ENCODE measurements around the gene PLA2R1.

Gene PLA2R1

GRCh38 chr2:160057356-160057755 is 5.1 kb downstream of the PLA2R1 start:
- ChIA-PET POLR2A (no interaction called here), CTCF (interaction anchor here (0.6 to 1.2 kb wide), 2 partner anchors 33 to 1006 kb away, joined by 3 to 4 read pairs; no protein-coding TSS in a partner anchor)
- Histone ChIP-seq H3K36me3 (ENCODE audit: control insufficient read depth in 2 of 2, insufficient read depth in 1 of 2, low read length in 2 of 2) (no peaks in the 10 kb centered on the region), H3K4me1 (ENCODE audit: control insufficient read depth, insufficient read depth, low read length) (peaks cover 4% of the 10 kb centered on the region; the same call in 1 of the 2 replicates), H3K9me3 (ENCODE audit: control insufficient read depth, insufficient read depth, low read depth, low read length) (no peaks in the 10 kb centered on the region), H3K27ac (ENCODE audit: extremely low read depth, low read depth, low read length) (no peak overlapping the region), H3K4me3 (ENCODE audit: low read depth, low read length) (no peak overlapping the region)
- TF ChIP-seq MEIS1 (CRISPR knock-in tag; IDR thresholded peaks at IDR 0.05; ENCODE audit: borderline replicate concordance) = no peak
- no peak for TF ChIP-seq SP7 (tag by site-specific recombination; IDR thresholded peaks at IDR 0.05)
- TF ChIP-seq, protein P1, sequence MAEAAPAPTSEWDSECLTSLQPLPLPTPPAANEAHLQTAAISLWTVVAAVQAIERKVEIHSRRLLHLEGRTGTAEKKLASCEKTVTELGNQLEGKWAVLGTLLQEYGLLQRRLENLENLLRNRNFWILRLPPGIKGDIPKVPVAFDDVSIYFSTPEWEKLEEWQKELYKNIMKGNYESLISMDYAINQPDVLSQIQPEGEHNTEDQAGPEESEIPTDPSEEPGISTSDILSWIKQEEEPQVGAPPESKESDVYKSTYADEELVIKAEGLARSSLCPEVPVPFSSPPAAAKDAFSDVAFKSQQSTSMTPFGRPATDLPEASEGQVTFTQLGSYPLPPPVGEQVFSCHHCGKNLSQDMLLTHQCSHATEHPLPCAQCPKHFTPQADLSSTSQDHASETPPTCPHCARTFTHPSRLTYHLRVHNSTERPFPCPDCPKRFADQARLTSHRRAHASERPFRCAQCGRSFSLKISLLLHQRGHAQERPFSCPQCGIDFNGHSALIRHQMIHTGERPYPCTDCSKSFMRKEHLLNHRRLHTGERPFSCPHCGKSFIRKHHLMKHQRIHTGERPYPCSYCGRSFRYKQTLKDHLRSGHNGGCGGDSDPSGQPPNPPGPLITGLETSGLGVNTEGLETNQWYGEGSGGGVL (tag by site-specific recombination; IDR thresholded peaks at IDR 0.05) = no peak

- no peak overlapping the region for H3K4me3 ChIP-seq (ENCODE audit: low read depth, low read length)
- peaks cover 4% of the 10 kb centered on the region; the same call in 1 of the 2 replicates for H3K4me1 ChIP-seq (ENCODE audit: control insufficient read depth, insufficient read depth, low read length)
- CTCF ChIA-PET = interaction anchor here (1.0 kb wide), 1 partner anchor 29 kb away, joined by 4 read pairs; no protein-coding TSS in a partner anchor
- TF ChIP-seq TRIM28 (IDR thresholded peaks at IDR 0.05; ENCODE audit: borderline replicate concordance, low read length) (no peak), ZBTB1 (tag by site-specific recombination; IDR thresholded peaks at IDR 0.05) (no peak), ZNF140 (tag by site-specific recombination; IDR thresholded peaks at IDR 0.05) (no peak)
- TF ChIP-seq, protein P2, sequence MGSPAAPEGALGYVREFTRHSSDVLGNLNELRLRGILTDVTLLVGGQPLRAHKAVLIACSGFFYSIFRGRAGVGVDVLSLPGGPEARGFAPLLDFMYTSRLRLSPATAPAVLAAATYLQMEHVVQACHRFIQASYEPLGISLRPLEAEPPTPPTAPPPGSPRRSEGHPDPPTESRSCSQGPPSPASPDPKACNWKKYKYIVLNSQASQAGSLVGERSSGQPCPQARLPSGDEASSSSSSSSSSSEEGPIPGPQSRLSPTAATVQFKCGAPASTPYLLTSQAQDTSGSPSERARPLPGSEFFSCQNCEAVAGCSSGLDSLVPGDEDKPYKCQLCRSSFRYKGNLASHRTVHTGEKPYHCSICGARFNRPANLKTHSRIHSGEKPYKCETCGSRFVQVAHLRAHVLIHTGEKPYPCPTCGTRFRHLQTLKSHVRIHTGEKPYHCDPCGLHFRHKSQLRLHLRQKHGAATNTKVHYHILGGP (tag by site-specific recombination; IDR thresholded peaks at IDR 0.05) = no peak
- POLR2A ChIA-PET = no interaction called here
- H3K27ac ChIP-seq (ENCODE audit: extremely low read depth, low read depth, low read length) = no peak overlapping the region
- H3K36me3 ChIP-seq (ENCODE audit: control insufficient read depth in 2 of 2, insufficient read depth in 1 of 2, low read length in 2 of 2) = no peaks in the 10 kb centered on the region
- H3K9me3 ChIP-seq (ENCODE audit: control insufficient read depth, insufficient read depth, low read depth, low read length) = no peaks in the 10 kb centered on the region
Measured at GRCh38 chr2:160055726-160056108, 6.7 kb downstream of the PLA2R1 start.

- CTCF ChIA-PET = interaction anchor here (1.0 kb wide), 1 partner anchor 30 kb away, joined by 4 read pairs; no protein-coding TSS in a partner anchor
- H3K9me3 ChIP-seq (ENCODE audit: control insufficient read depth, insufficient read depth, low read depth, low read length) = no peaks in the 10 kb centered on the region
- H3K36me3 ChIP-seq (ENCODE audit: control insufficient read depth in 2 of 2, insufficient read depth in 1 of 2, low read length in 2 of 2) = no peaks in the 10 kb centered on the region
- H3K27ac ChIP-seq (ENCODE audit: extremely low read depth, low read depth, low read length) = no peak overlapping the region
- H3K4me3 ChIP-seq (ENCODE audit: low read depth, low read length) = no peak overlapping the region
- POLR2A ChIA-PET = no interaction called here
- peaks cover 4% of the 10 kb centered on the region; the same call in 1 of the 2 replicates for H3K4me1 ChIP-seq (ENCODE audit: control insufficient read depth, insufficient read depth, low read length)
- no peak for TF ChIP-seq ZNF623 (tag by site-specific recombination; IDR thresholded peaks at IDR 0.05)
- no peak for TF ChIP-seq ZNF555 (tag by site-specific recombination; conservative IDR thresholded peaks at IDR 0.05)
- TF ChIP-seq ZFP41 (tag by site-specific recombination; IDR thresholded peaks at IDR 0.05; ENCODE audit: borderline replicate concordance) = no peak
- TF ChIP-seq, protein P3, sequence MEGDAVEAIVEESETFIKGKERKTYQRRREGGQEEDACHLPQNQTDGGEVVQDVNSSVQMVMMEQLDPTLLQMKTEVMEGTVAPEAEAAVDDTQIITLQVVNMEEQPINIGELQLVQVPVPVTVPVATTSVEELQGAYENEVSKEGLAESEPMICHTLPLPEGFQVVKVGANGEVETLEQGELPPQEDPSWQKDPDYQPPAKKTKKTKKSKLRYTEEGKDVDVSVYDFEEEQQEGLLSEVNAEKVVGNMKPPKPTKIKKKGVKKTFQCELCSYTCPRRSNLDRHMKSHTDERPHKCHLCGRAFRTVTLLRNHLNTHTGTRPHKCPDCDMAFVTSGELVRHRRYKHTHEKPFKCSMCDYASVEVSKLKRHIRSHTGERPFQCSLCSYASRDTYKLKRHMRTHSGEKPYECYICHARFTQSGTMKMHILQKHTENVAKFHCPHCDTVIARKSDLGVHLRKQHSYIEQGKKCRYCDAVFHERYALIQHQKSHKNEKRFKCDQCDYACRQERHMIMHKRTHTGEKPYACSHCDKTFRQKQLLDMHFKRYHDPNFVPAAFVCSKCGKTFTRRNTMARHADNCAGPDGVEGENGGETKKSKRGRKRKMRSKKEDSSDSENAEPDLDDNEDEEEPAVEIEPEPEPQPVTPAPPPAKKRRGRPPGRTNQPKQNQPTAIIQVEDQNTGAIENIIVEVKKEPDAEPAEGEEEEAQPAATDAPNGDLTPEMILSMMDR (tag by site-specific recombination; IDR thresholded peaks at IDR 0.05) = no peak
- TF ChIP-seq, protein P4, sequence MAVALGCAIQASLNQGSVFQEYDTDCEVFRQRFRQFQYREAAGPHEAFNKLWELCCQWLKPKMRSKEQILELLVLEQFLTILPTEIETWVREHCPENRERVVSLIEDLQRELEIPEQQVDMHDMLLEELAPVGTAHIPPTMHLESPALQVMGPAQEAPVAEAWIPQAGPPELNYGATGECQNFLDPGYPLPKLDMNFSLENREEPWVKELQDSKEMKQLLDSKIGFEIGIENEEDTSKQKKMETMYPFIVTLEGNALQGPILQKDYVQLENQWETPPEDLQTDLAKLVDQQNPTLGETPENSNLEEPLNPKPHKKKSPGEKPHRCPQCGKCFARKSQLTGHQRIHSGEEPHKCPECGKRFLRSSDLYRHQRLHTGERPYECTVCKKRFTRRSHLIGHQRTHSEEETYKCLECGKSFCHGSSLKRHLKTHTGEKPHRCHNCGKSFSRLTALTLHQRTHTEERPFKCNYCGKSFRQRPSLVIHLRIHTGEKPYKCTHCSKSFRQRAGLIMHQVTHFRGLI (tag by site-specific recombination; IDR thresholded peaks at IDR 0.05) = no peak
- TF ChIP-seq ZNF175 (tag by site-specific recombination; IDR thresholded peaks at IDR 0.05) = no peak
- TF ChIP-seq GLIS1 (tag by site-specific recombination; IDR thresholded peaks at IDR 0.05) = no peak
- TF ChIP-seq ZNF132 (tag by site-specific recombination; IDR thresholded peaks at IDR 0.05; ENCODE audit: borderline replicate concordance) = no peak
- TF ChIP-seq ZBTB48 (tag by site-specific recombination; IDR thresholded peaks at IDR 0.05) = no peak
- no peak for TF ChIP-seq ZNF37A (tag by site-specific recombination; IDR thresholded peaks at IDR 0.05)
- TF ChIP-seq KLF17 (tag by site-specific recombination; IDR thresholded peaks at IDR 0.05) = no peak
- TF ChIP-seq ZNF169 (tag by site-specific recombination; IDR thresholded peaks at IDR 0.05) = no peak
- no peak for TF ChIP-seq BCL11A (tag by site-specific recombination; IDR thresholded peaks at IDR 0.05; ENCODE audit: low read depth)
Measured at GRCh38 chr2:160054984-160055725, 7.3 kb downstream of the PLA2R1 start.
